Mesenteric fat pad (tissue), 1 donor: ENCODE measurements around the gene PRKCB. TPM values are rescaled to one million over a fixed set of nuclear protein-coding genes. Genes with fewer than 3 reads are reported as not detected.

Experiments
- DNase-seq: peaks from one replicate; pipeline ENCODE4 v3.0.0-alpha.2; 2020; ENCODE audit warnings: low spot score
- total RNA-seq: library from RNA; stranded (reverse); fragmentation: NEBNext Ultra II Directional; extraction: Animal tissue kit (Norgen Biotek cat#: 25700); gene quantifications from one replicate; pipeline ENCODE4 v1.2.1, GENCODE V29; 2021
- donor health status: DM: yes; HTN: yes; CAD: no.

PRKCB gene
- total RNA-seq, 1 donor from 2014 or later = 11.0 TPM

DNA sequence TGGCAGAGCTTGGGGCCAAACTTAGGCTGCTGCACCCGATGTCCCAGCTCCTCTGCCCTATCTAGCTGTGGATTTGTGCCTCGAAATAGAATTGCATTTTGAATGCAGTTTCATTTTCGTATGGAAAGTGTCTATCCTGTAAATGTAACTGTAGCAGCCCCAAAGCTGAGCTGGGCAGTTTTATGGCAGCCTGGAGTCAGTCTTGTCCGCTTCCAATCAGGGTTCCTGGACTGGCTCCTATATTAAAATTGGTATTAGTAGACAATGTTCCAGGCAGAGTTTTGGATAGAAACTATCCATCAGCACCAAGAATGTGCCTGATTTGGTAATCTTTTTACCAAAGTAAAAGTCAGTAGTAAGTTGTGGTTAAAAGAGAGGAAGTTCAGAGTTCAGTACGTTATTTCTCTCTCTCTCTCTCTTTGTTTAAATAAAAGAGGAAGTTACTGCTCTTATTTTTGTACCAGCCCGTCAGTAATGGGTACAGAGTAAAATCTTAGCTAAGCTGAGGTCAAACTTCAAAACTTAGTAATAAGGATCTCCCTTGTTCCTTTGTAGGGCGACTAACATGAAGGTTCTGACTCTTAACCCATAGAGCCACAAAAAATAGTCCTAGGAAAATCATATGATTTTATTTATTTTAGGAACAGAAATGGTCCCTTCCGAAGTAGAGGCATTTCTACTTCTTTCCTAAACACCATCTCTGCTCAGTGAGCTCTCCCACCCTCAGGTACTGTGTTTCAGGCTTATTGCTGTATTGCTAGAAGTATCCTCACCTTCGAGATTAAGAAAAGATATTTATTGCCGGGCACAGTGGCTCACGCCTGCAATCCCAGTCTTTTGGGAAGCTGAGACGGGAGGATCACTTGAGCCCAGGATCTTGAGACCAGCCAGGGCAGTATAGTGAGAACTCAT, 28.0 kb downstream of the PRKCB start:
- DNase-seq = no peak

DNA sequence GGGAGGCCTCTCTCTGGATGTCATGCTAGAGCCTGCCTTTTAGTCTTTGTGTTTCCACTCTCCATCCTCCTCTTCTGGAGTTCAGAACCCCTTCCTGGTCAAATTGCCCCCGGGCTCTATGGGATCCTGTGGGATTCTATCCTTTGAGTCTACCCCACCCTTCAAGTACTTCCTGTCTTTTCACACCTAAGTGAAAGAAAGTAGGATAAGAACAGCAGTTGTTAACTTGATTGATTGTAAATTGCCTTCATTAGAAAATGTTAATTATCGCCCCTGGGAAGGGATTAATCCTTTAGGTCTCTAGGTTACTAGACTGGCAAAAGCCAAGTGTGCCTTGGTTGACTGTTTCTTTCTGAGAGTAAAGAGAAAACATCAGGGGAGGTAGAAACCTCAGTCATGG, 30.1 kb downstream of the PRKCB start:
- no peak for DNase-seq

DNA sequence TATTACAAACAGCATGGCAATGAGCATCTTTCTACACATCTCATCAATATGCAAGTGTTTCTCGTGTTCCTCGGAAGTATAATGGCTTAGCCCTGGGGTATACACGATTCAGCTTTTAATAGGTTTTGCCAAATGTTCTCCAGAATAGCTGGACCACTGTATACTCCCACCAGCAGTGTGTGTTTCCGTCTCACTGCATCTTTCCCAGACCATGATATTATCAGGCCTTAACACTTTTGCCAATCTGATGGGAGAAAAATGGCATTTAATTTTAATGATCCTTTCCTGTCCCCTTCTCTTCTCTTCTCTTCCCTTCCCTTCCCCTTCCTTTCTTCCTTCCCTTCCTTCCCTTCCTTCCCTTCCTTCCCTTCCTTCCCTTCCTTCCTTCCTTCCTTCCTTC, 30.8 kb downstream of the PRKCB start:
- DNase-seq = no peak

DNA sequence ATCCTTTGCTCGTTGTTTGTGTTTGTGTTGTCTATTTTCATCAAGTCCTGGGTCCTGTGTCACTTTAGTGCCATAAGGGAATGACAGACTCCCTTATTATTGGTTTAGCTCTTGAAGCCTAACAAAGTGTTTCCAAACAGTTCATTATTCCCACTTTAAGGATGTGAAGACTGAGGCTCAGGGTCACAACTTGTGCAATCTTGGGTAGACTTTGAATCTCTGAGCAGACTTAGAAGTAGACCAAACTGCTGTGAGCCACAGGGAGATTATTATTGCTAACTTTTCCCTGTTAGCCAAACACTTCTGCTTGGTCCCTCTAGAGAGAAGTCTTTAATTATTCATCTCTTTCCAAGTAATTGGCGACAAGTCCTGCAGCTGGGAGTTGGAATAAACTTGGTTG, 31.8 kb downstream of the PRKCB start:
- no peak for DNase-seq

DNA sequence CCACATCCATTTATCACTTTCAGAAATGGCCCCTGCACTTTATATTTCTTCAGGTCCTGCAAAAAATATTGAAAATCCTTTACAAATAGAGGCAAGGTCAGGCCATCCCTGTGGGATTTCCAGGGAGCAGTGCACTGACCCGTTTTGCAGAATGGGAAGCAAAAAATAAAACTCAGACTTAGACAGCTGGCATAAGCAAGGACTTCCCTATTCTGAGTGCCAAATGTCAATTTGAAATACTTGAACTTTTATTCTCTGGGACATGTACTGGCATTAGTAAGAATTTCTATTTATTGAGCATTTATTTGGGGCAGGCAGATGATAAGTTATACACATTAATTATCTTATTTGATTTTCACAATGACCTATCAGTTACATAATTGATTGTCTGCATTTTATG, 32.4 kb downstream of the PRKCB start:
- DNase-seq = no peak

DNA sequence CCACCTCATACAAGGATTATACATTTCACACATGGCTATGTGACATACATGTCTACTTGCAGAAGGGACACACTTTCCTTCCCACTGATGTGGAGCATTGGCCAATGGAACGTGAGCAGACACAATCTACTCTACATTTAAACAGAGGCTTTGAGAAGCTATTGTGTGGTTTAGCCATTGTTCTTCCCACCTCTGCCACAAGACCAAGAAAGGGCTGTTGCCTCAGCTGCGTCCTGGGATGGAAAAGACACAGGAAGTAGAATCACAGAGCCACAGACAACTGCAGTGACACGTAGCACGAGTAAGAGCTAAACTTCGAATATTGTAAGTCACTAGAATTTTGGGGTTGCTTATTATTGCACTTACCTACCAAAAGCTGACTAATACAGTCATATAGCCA, 33.3 kb downstream of the PRKCB start:
- no peak for DNase-seq

DNA sequence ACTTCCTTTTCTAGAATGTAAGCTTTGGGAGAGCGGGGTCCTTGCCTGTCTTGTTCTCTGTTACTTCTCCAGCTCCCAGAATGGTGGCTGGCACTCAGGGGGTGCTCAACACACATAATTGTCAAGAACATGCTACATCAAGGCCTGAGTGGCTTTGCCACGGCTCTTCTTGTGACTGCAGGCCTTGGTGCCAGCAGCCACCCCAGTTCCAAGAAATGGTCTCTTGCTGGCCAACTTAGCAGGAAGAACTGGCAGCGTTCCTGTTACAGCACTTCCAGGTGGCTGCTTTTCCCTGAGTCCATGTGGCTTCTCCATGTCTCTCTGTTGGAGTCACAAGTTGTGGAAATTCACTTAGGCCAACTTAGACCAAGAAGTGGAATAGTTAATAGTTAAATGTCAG, 36.1 kb downstream of the PRKCB start:
- DNase-seq = no peak

DNA sequence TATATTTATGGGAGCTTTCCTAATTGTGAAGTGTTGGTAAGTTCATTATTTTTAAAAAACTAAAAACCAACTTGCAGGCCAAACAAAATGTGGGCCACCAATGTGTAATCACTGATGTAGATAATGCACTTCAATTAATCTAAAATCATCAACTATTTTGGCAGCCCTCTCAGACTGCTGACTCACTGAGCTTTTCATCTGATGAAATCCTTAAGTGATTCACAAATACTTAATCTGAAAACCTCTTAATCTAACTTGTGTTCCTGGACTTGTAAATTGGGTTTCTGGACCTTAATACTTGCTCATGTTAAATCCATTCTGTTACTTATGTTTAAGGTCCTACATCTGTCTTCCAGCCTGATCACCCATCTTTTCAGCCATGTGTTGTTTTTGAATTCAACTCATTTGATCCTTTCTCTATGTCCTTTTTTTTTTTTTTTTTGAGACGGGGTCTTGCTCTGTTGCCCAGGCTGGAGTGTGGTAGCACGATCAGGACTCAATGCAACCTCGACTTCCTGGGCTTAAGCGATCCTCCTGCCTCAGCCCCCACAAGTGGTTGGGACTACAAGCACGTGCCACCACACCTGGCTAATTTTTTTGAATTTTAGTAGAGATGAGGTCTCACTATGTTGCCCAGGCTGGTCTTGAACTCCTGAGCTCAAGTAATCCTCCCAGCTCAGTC, 39.0 kb downstream of the PRKCB start:
- no peak for DNase-seq

DNA sequence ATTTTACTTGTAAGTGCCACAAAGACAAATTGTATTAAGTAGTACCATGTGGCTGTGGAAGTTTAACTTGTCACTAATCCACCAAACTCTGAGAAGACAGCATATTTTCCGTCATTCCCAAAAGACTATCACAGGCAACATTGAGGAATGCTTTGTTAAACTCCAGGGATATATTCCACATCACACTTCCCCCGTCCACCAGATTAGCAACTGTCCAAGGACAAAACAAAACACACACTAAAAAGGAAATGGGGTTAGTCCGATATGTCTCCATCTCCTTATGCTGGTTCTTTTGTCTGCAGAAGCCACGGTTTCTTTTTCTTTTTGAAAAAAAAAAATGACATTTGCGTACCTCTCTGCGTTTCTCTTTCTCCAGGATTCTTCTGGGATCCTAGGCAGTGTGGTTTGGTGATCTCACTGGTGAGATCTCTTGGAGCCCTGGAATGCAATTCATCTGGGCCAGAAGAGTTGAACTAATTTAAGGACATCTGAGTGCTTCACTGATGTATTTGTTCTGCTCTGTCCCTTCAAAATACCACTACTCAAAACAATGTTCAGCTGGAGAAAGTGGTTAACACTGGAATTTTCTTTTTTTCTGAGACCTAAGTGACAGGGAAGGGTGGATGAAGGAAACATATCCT, 40.6 kb downstream of the PRKCB start:
- no peak for DNase-seq

DNA sequence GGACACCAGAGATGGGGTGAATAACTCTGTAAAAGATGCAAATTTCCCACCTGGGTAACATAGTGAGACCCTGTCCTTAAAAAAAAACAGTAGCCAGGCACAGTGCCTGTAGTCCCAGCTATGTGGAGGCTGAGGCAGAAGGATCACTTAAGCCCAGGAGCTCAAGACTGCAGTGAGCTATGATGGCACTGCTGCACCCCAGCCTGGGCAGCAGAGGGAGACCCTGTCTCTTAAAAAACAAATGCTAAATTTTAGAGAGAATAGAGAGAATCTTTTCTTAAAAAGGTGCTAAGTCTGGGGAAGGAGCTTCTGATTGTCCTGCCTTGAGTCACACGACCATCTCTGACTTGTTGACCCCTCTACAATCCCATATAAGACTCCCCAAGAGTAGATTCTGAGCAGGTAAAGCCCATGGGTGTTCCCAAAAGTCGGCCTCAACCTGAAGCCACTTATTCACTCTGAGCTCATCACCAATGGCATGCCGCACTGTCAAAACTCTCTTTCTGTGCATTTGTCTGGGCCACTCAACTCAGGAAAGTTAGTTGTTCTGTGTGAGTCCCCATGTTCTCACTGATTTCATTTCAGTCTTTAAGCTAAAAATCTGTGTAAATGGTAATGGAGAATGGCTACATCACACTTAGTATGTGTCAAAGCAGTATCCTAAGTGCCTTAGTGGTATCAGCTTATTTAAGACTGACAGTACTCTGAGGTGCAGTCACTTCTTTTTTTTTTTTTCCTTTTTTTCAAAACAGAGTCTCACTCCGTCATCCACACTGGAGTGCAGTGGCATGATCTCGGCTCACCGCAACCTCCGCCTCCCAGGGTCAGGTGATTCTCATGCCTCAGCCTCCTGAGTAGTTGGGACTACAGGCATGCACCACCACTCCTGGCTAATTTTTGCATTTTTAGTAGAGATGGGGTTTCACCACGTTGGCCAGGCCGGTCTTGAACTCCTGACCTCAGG, 41.6 kb downstream of the PRKCB start:
- no peak for DNase-seq

DNA sequence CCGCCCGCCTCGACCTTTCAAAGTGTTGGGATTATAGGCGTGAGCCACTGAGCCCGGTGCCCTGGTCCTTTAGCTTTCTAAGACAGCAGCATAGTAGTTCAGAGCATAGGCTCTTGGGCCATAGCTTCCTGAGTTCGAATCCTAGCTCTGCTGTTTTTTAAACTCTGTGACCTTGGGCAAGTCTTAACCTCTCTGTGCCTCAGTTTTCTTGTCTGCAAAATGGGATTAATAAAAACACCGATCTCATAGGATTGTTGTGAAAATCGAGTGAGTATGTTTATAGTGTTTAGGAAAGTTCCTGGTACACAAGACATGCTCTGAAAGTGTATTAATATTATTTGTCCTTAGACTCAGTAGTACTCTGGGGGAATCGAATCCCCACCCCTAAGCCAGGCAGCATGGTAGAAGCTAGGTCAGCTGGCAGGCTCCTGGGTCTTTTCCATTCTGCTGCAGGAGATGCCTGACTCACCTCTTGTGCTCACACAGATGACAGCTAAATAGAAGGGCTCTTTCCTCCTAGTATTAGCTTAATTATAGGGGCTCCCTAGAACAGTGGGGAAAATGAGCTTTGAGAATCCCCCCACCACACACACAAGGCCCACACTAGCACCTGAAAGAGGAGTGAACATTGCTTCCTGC, 44.1 kb downstream of the PRKCB start:
- DNase-seq = no peak

DNA sequence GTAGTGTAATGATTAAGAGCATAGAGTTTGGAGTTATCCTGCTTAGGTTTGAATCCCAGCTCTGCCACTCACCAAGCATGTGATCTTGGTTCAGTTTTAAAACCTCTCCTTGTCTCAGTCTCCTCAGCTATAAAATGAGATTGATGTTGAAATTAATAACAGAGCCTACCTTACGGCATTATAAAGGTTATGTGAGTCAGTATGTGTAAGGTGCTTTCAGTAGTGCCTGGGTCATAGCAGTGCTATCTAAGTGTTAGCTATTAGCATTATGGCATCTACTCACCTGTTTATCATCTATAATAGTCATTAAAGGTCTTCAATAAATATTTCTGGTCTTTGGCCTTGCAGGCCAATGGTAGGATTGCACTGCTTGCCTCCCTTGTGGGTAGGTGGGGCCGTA, 53.4 kb downstream of the PRKCB start:
- no peak for DNase-seq

DNA sequence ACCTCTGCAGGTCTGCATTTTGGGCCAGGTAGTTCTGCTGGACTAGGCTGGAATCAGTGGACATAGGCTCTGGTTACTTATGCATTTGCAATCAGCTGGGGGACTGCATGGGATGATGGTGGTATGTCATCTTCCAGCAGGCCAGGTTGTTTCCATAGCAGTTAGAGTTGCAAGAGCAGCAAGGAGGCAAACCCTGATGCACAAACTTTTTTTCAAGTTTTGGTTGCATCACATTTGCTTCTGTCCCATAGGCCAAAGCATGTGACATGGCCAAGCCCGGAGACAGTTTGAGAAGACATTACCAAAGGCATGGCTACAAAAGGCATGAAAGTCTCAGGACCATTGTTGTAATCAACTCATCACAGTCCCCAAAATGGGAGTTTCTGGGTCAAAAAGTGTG, 58.2 kb downstream of the PRKCB start:
- DNase-seq = no peak

DNA sequence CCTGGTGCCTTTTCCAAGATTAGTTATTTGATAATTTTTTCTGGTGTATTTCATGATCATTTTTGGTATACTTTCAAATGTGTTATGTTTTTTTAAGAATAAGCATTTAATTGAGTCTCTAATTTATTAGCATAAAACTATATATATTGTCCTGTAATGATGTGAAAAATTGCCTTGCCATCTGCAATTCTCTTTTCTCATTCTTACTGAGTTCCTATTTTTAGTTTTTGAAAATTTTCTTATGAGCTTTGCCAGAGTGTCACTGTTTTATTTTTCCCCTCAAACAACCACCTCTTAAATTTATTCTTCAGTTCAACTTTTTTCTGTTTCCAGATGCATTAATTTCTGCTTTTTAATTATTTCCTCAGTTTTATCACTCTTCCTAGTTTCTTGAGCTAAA, 59.3 kb downstream of the PRKCB start:
- no peak for DNase-seq

DNA sequence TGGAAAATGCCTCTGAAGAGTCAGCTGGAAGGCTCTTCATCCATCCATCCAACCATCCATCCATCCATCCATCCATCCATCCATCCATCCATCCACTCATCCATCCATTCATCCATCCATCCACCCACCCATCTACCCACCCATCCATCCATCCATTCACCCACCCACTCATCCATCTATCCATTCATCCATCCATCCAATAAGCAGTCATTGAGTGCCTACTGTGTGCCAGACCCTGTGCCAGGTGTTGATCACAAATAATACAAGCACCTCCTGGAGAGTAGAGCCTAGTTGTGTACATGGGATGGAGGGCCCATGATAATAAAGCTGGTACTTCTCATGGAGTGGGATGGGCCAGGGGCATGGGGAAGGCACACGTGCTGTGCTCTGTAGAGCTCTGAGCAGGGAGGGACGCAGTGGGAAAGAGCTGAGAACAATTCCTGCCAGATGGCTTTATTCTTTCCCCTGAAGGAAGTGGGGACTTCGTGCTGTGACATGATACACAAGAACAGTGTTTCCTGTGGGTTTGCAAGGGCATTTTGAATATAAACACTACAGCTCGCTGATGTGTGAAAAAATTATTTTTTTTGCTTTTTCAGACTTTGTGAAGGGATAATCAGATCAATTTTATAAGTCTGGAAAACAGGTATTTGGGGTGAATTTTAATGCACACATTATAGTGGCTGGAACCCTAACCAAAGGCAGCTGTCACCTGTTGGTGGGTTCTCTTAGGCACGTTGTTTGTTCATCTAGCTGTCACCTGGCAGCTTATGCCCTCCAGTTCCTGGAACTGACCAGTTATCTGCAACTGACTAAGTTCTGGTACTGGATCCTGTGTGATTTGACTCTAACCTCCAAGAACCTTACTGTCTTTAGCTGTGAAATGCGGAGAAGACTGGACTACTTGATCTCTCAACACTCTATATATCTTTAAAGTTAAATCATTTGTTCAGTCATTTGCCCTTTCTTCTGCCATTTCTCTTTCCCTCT, 61.3 kb downstream of the PRKCB start:
- no peak for DNase-seq

DNA sequence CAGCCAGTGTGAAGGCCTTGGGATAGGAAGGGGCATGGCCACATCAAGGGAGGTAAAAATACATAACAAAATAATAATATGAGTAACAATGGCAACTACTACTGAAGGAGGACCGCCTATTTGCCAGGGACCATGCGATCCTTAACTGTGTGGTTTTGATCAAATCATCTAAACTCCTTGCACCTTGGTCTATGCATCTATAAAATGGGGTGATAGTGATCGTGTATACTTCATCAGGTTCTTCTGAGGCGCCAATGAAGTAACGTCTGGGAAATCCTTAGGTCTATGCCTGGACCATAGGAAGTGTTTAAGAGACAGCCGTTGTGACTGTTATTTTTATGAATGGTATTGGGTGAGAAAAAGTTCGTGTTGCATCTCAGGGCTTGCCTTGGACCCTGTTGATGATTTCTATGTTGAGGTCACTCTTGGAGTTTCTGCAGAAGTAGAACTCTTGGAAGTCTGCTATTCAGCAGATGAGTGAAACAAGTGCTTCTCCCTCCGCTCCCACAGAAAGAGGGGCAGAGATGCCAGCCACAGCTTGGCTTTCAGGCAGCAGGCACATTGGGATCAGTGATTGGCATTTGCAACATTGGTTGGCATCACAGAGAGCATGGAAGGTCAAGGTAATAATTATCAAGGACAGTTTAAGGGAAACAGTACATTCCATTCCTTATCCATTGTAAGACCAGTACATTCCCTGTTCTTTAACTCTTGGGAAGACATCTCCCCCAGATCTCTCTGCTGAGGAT, 63.1 kb downstream of the PRKCB start:
- DNase-seq = no peak

DNA sequence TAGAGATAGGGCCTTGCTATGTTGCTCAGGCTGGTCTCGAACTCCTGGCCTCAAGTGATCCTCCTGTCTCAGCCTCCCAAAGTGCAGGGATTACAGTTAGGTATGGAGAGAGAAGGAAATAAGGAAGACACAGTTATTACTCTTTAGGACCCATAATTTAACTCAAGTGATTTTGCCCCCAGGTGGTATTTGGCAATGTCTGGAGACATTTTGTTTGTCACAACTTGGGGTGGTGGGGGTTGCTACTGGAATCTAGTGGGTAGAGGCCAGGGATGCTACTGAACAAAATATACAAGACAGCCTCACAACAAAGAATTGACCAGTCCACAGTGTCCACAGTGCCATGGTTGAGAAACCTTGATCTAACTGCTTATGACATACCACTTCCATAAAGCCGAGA, 64.1 kb downstream of the PRKCB start:
- no peak for DNase-seq

DNA sequence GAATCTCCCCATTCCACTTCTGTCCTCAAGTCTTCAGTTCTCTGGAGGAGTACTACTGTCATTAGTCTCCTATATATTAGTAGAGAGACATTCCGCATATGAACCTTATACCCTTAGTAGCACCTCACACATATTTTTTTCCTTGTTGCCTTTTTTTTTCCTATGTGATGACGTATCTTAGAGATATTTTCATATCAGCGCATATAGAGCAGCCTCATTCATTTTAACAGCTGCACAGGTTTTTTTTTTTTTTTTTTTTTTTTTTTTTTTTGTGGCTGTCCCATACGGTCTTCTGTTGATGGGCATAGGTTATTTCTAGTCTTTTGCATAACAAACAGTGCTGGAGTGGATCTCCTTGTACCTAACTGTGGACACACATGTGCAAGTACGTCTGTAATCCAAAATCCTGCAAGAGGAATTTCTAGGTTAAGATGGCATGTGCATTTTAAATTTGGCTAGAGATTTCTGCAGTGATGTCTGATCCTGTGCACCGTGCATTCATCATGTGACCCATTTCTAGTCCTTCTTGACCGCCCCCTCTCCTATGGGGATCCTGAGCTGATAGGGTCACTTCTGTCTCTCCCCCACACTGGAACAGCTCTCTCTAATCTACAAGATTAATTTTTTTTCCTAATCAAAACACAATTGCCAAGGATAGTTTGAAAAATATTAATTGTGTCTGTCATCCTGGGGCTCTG, 64.8 kb downstream of the PRKCB start:
- no peak for DNase-seq
